MM.1S (cell line): Measurements from ENCODE around the gene SNORC.

Experiments
- CTCF ChIP-seq: fragments of 300-600 bp; sonication (generic); IDR thresholded peaks from 2 replicates; pipeline ENCODE4 v1.5.1; 2016; ENCODE audit warnings: antibody characterized with exemption, low read length, mixed read lengths
- EZH2 ChIP-seq: fragments of 300-600 bp; sonication (generic); optimal IDR thresholded peaks from 2 replicates; pipeline ENCODE3; 2017; ENCODE audit warnings: low read depth, mild to moderate bottlenecking, antibody characterized with exemption, low read length, mixed read lengths
- EZH2phosphoT487 ChIP-seq: fragments of 300-600 bp; sonication (generic); IDR thresholded peaks from 2 replicates; pipeline ENCODE4 v1.6.1; 2018; ENCODE audit warnings: antibody characterized with exemption, low read length

GRCh38 chr2:232839411-232840079 lies 30.5 kb upstream of the SNORC start:
- TF ChIP-seq CTCF (no peak), EZH2 (no peak), EZH2phosphoT487 (no peak)
